HEK293T (cell line): ENCODE measurements around the gene ANXA2.
"Not testable (repeated sequence)": the region's sequence is repeated elsewhere in the genome, so short reads cannot be mapped to it uniquely, and the experiment has no call there.

ENCODE experiments used
- FOXK2 ChIP-seq: fragments of 450-650 bp; IDR thresholded peaks from 2 replicates; pipeline ENCODE4 v1.6.1; 2016; ENCODE audit warnings: mild to moderate bottlenecking
- SP1 ChIP-seq: fragments of 450-650 bp; IDR thresholded peaks from 2 replicates; pipeline ENCODE4 v1.6.1; 2017

DNA sequence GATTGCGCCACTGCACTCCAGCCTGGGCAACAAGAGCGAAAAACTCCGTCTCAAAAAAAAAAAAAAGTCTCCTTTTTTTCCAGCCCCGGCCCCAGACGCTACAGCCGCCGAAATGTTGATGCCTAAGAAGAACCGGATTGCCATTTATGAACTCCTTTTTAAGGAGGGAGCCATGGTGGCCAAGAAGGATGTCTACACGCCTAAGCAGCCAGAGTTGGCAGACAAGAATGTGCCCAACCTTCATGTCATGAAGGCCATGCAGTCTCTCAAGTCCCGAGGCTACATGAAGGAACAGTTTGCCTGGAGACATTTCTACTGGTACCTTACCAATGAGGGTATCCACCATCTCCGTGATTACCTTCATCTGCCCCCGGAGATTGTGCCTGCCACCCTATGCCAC is 6.6 kb upstream of the ANXA2 start:
- not testable (repeated sequence) for TF ChIP-seq SP1, FOXK2
